HG02610 (cell line): ENCODE results near the gene BEND4.

Source experiments
- ATAC-seq: cut with Tn5 transposase; IDR thresholded peaks from one replicate; pipeline ENCODE4 v1.9.1; 2021; ENCODE audit warnings: mild to moderate bottlenecking, moderate library complexity; ENCODE audit not compliant: unreplicated experiment

Gene BEND4

GRCh38 chr4:42112846-42113245 is 39.6 kb downstream of the BEND4 start:
- ATAC-seq, result no peak

GRCh38 chr4:42104521-42104920 is 47.9 kb downstream of the BEND4 start:
- ATAC-seq, result no peak

- ATAC-seq, result no peak
These were observed 50.9 kb downstream of the BEND4 start for GRCh38 chr4:42101446-42101975.

- no peak for ATAC-seq
These were observed 64.1 kb downstream of the BEND4 start for GRCh38 chr4:42088386-42088785.

GRCh38 chr4:42083816-42084215 is 68.6 kb downstream of the BEND4 start:
- ATAC-seq, result no peak

GRCh38 chr4:42080306-42080705 is 72.1 kb downstream of the BEND4 start:
- ATAC-seq, result peak; percentile 52

- ATAC-seq, result peak; percentile 94
These were observed 74.2 kb downstream of the BEND4 start for GRCh38 chr4:42078184-42078801.

- no peak for ATAC-seq
These were observed 78.2 kb downstream of the BEND4 start for GRCh38 chr4:42074294-42074693.

- ATAC-seq, result no peak
These were observed 82.0 kb downstream of the BEND4 start for GRCh38 chr4:42070463-42070862.

- ATAC-seq, result no peak
These were observed 85.2 kb downstream of the BEND4 start for GRCh38 chr4:42067264-42067663.

- ATAC-seq, result no peak
These were observed 86.1 kb downstream of the BEND4 start for GRCh38 chr4:42066402-42066801.
